Hepatocyte (in vitro differentiated cells): ENCODE results near the gene ADCK2. TPM values are rescaled to one million over a fixed set of nuclear protein-coding genes. Genes with fewer than 3 reads are reported as not detected.

Experiments used
- DNase-seq: peaks from one replicate; pipeline ENCODE4 v3.0.0-alpha.2; 2016; ENCODE audit warnings: low spot score
- H2AFZ ChIP-seq: fragments of 200-600 bp; sonication (generic); 2 replicates; pipeline ENCODE4 v1.6.0; 2016; ENCODE audit warnings: antibody characterized with exemption, mild to moderate bottlenecking
- H3K27ac ChIP-seq: fragments of 200-600 bp; sonication (generic); 2 replicates; pipeline ENCODE4 v1.5.1; 2016; ENCODE audit warnings: mild to moderate bottlenecking
- H3K27me3 ChIP-seq: fragments of 200-600 bp; sonication (generic); 2 replicates; pipeline ENCODE4 v1.6.1; 2016
- H3K36me3 ChIP-seq: fragments of 200-600 bp; sonication (generic); replicated peaks from 2 replicates; pipeline ENCODE4 v1.5.1; 2016; ENCODE audit warnings: low read depth; ENCODE audit not compliant: insufficient read depth
- H3K4me1 ChIP-seq: fragments of 200-600 bp; sonication (generic); 2 replicates; pipeline ENCODE4 v1.5.1; 2016; ENCODE audit warnings: mild to moderate bottlenecking, moderate library complexity; ENCODE audit not compliant: insufficient read depth
- H3K4me2 ChIP-seq: fragments of 200-600 bp; sonication (generic); 2 replicates; pipeline ENCODE4 v1.6.0; 2016
- H3K4me3 ChIP-seq: fragments of 200-600 bp; sonication (generic); 2 replicates; pipeline ENCODE4 v1.5.1; 2016; ENCODE audit warnings: mild to moderate bottlenecking
- H3K79me2 ChIP-seq: fragments of 200-600 bp; sonication (generic); 2 replicates; pipeline ENCODE4 v1.6.0; 2017; ENCODE audit warnings: mild to moderate bottlenecking
- H3K9me2 ChIP-seq: fragments of 200-600 bp; sonication (generic); replicated peaks from 2 replicates; pipeline ENCODE4 v1.6.0; 2017; ENCODE audit warnings: mild to moderate bottlenecking; ENCODE audit not compliant: insufficient read depth
- H3K9me3 ChIP-seq: fragments of 200-600 bp; sonication (generic); 2 replicates; pipeline ENCODE4 v1.5.1; 2016; ENCODE audit warnings: low read depth, mild to moderate bottlenecking
- H4K20me1 ChIP-seq: fragments of 200-600 bp; sonication (generic); 2 replicates; pipeline ENCODE4 v1.6.0; 2016; ENCODE audit warnings: mild to moderate bottlenecking; ENCODE audit not compliant: insufficient read depth, poor library complexity, severe bottlenecking
- EZH2 ChIP-seq: fragments of 200-600 bp; sonication (generic); IDR thresholded peaks from 2 replicates; pipeline ENCODE4 v1.6.1; 2016; ENCODE audit warnings: antibody characterized with exemption, mild to moderate bottlenecking, borderline replicate concordance
- EZH2phosphoT487 ChIP-seq: fragments of 200-600 bp; sonication (generic); IDR thresholded peaks from one replicate; pipeline ENCODE4 v1.6.1; 2018; ENCODE audit warnings: antibody characterized with exemption, mild to moderate bottlenecking, low read depth, moderate library complexity; ENCODE audit not compliant: unreplicated experiment, severe bottlenecking
- WGBS: methylation state at CpG from one replicate; pipeline ENCODE4 v1.1.6; 2016; ENCODE audit warnings: low lambda C conversion rate; ENCODE audit errors: missing lambda C conversion rate; 5-methylcytosine and 5-hydroxymethylcytosine counted together
- polyA plus RNA-seq: library from polyadenylated mRNA; unstranded; fragments of >200 nt; fragmentation: Nextera tagmentation; extraction: Ambion mirVana; gene quantifications from 2 replicates; pipeline ENCODE4 v1.2.1, GENCODE V29; 2016
- total RNA-seq: library from RNA; depleted of rRNA; stranded (reverse); fragments of >200 nt; gene quantifications from 2 replicates; pipeline ENCODE4 v1.2.3, GENCODE V29; 2014
- TF ChIP-seq, protein P1 (sequence below): fragments of 200-600 bp; sonication (generic); IDR thresholded peaks from 2 replicates; pipeline ENCODE4 v1.5.1; 2016; ENCODE audit warnings: antibody characterized with exemption, mild to moderate bottlenecking; ENCODE audit not compliant: poor library complexity

The ADCK2 gene
- total and polyA plus RNA-seq, 2 experiments from 2014 or later = 22.4 to 24.2 TPM

DNA sequence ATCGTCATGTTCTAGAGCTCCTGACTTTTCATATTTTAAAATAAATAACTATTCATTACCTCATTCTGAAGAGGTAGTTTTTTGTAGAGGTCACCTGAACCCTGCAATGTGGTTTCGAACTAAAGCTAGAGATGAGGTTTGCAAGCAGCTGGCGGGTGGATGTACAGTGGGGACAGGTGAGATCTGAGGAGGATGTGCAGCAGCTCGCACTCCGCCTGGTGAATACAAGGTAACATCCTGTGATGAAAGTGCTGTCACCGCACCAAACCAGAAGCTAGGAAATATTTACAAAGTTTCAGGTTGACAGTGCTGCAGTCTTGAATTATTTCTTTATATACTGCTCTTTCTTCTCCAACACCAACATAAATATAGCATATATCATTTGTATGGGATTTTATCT is 50.3 kb downstream of the ADCK2 start:
- no peaks in the 10 kb centered on the region for H3K79me2 ChIP-seq
- H3K9me3 ChIP-seq = no peaks in the 10 kb centered on the region
- no peaks in the 10 kb centered on the region for H3K9me2 ChIP-seq
- TF ChIP-seq EZH2 (no peak), EZH2phosphoT487 (no peak)
- TF ChIP-seq, protein P1, sequence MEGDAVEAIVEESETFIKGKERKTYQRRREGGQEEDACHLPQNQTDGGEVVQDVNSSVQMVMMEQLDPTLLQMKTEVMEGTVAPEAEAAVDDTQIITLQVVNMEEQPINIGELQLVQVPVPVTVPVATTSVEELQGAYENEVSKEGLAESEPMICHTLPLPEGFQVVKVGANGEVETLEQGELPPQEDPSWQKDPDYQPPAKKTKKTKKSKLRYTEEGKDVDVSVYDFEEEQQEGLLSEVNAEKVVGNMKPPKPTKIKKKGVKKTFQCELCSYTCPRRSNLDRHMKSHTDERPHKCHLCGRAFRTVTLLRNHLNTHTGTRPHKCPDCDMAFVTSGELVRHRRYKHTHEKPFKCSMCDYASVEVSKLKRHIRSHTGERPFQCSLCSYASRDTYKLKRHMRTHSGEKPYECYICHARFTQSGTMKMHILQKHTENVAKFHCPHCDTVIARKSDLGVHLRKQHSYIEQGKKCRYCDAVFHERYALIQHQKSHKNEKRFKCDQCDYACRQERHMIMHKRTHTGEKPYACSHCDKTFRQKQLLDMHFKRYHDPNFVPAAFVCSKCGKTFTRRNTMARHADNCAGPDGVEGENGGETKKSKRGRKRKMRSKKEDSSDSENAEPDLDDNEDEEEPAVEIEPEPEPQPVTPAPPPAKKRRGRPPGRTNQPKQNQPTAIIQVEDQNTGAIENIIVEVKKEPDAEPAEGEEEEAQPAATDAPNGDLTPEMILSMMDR = no peak
- no peaks in the 10 kb centered on the region for H3K36me3 ChIP-seq
- H4K20me1 ChIP-seq = no peaks in the 10 kb centered on the region
- no peaks in the 10 kb centered on the region for H3K27me3 ChIP-seq
- no peak overlapping the region for H3K4me2 ChIP-seq
- no peak overlapping the region for H2AFZ ChIP-seq
- WGBS = 98% methylated on average over 6 of the region's 6 CpGs
- H3K27ac ChIP-seq = no peak overlapping the region
- DNase-seq = no peak
- H3K4me3 ChIP-seq = no peak overlapping the region
- H3K4me1 ChIP-seq = no peaks in the 10 kb centered on the region

DNA sequence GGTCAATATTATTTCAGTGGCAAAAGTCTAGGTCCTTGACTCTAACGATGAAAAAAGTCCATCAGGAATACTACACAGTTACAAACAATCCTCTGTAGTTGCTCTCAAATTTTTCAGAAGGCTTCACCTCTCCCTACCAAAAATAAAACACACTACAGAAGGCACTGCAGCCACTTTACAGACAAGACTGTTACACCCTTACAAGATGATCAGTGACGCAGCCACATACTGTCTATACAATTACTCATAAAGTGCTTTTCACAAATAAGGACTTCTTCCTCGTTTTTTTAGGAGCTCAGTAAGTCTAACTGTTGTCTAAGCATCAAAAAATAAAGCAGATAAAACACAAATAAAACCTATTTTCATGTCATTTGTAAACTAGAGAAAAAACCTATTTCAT is 50.8 kb downstream of the ADCK2 start:
- Histone ChIP-seq H3K79me2 (no peaks in the 10 kb centered on the region), H3K9me3 (no peaks in the 10 kb centered on the region), H3K4me3 (no peak overlapping the region), H3K4me1 (no peaks in the 10 kb centered on the region), H3K27ac (no peak overlapping the region), H2AFZ (no peak overlapping the region), H4K20me1 (no peaks in the 10 kb centered on the region), H3K9me2 (no peaks in the 10 kb centered on the region), H3K27me3 (no peaks in the 10 kb centered on the region), H3K4me2 (no peak overlapping the region), H3K36me3 (no peaks in the 10 kb centered on the region)
- DNase-seq = no peak
- TF ChIP-seq, protein P1 = no peak
- TF ChIP-seq EZH2phosphoT487 = no peak
- TF ChIP-seq EZH2 = no peak
- WGBS = 85% methylated on average over 3 of the region's 3 CpGs

- no peak for DNase-seq
- H3K9me3 ChIP-seq = no peaks in the 10 kb centered on the region
- WGBS = 100% methylated on average over 1 of the region's 1 CpG
Observed at GRCh38 chr7:140724706-140725105, 52.0 kb downstream of the ADCK2 start.

DNA sequence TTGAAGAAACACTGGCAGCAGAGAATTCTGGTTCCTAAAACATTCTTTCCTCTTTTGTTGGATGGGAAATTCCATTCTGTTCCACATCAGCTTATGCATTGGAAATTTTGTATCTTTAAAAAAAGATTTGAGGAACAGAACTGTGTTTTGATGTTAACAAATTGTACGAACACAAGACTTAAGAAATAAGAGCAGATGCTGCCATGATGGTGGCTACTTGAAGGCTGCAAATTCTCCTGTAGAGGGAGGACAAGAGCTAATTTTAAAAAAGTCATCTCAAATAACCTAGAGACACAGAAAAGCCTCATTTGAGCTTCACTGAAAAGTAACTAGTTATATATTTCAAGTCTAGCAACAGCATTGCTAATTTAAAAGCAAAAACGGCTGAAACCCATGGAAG is 53.5 kb downstream of the ADCK2 start:
- DNase-seq = peak; percentile 10
- no peaks in the 10 kb centered on the region for H4K20me1 ChIP-seq
- H3K27ac ChIP-seq = no peak overlapping the region
- no peaks in the 10 kb centered on the region for H3K9me3 ChIP-seq
- no peaks in the 10 kb centered on the region for H3K9me2 ChIP-seq
- 74% methylated on average over 2 of the region's 2 CpGs for WGBS
- H3K27me3 ChIP-seq = no peaks in the 10 kb centered on the region
- H3K4me1 ChIP-seq = no peaks in the 10 kb centered on the region
- H3K4me3 ChIP-seq = no peak overlapping the region
- TF ChIP-seq, protein P1 = peak; percentile 39
- TF ChIP-seq EZH2 = no peak
- no peak overlapping the region for H3K4me2 ChIP-seq
- H3K36me3 ChIP-seq = no peaks in the 10 kb centered on the region
- no peaks in the 10 kb centered on the region for H3K79me2 ChIP-seq
- no peak overlapping the region for H2AFZ ChIP-seq

More at GRCh38 chr7:140724706-140725105, 52.0 kb downstream of the ADCK2 start:
- TF ChIP-seq, protein P1 = no peak
- TF ChIP-seq EZH2phosphoT487 (no peak), EZH2 (no peak)
- Histone ChIP-seq H3K27ac (no peak overlapping the region), H2AFZ (no peak overlapping the region), H3K79me2 (no peaks in the 10 kb centered on the region), H4K20me1 (no peaks in the 10 kb centered on the region), H3K4me2 (no peak overlapping the region), H3K9me2 (no peaks in the 10 kb centered on the region), H3K4me1 (no peaks in the 10 kb centered on the region), H3K4me3 (no peak overlapping the region), H3K36me3 (no peaks in the 10 kb centered on the region), H3K27me3 (no peaks in the 10 kb centered on the region)
